HepG2 (cell line): ENCODE data around the gene SART1. TPM values are rescaled to one million over a fixed set of nuclear protein-coding genes. Genes with fewer than 3 reads are reported as not detected.
A peak's percentile ranks its signal among the peaks of the same experiment; 100 is the strongest.

Experiments used
- DRAP1 ChIP-seq: IDR thresholded peaks from 2 replicates; pipeline ENCODE4 v1.6.1; 2016; ENCODE audit warnings: missing genetic modification reagents, missing compliant biosample characterization
- FOXA1 ChIP-seq, 2 experiments: fragments of 450-650 bp in 1 of 2; sonication (generic) in 1 of 2; formaldehyde crosslinking in 1 of 2; IDR thresholded peaks; 2 replicates each; pipeline versions ENCODE4 v1.4.0 to v1.6.1; 2016 to 2020; ENCODE audit warnings: missing genetic modification reagents in 1 of 2
- GATAD1 ChIP-seq: IDR thresholded peaks from 2 replicates; pipeline ENCODE4 v1.6.1; 2016; ENCODE audit warnings: missing genetic modification reagents, missing compliant biosample characterization
- HCFC1 ChIP-seq: fragments of 150-350 bp; IDR thresholded peaks from 2 replicates; pipeline ENCODE4 v1.6.1; 2014; ENCODE audit warnings: low read depth, low read length
- ISX ChIP-seq: sonication (generic); formaldehyde crosslinking; conservative IDR thresholded peaks from 2 replicates; pipeline ENCODE4 v1.5.0; 2020; ENCODE audit warnings: missing genetic modification reagents
- KDM5A ChIP-seq: fragments of 200-600 bp; sonication (generic); IDR thresholded peaks from 2 replicates; pipeline ENCODE4 v1.7.0; 2018; ENCODE audit warnings: antibody characterized with exemption, mild to moderate bottlenecking, low read length, borderline replicate concordance
- KLF11 ChIP-seq: IDR thresholded peaks from 2 replicates; pipeline ENCODE4 v1.6.1; 2016; ENCODE audit warnings: missing compliant biosample characterization
- MTA1 ChIP-seq: sonication (generic); formaldehyde crosslinking; IDR thresholded peaks from 2 replicates; pipeline ENCODE4 v1.4.0; 2020; ENCODE audit warnings: missing genetic modification reagents, mild to moderate bottlenecking, borderline replicate concordance
- RELA ChIP-seq: sonication (generic); formaldehyde crosslinking; IDR thresholded peaks from 2 replicates; pipeline ENCODE4 v1.4.0; 2020; ENCODE audit warnings: missing genetic modification reagents
- RFX3 ChIP-seq: IDR thresholded peaks from 2 replicates; pipeline ENCODE4 v1.6.1; 2016; ENCODE audit warnings: missing biosample characterization, missing genetic modification reagents
- TCF7L2 ChIP-seq: IDR thresholded peaks from 2 replicates; pipeline ENCODE4 v1.6.1; 2011; ENCODE audit warnings: mild to moderate bottlenecking, low read depth, low read length, moderate library complexity
- ZBTB3 ChIP-seq: sonication (generic); formaldehyde crosslinking; IDR thresholded peaks from 2 replicates; pipeline ENCODE4 v1.4.0; 2020; ENCODE audit warnings: low read depth, mild to moderate bottlenecking, moderate library complexity, missing genetic modification reagents, borderline replicate concordance
- ZC3H13 ChIP-seq: sonication (generic); formaldehyde crosslinking; IDR thresholded peaks from 2 replicates; pipeline ENCODE4 v1.8.1; 2023; ENCODE audit warnings: mild to moderate bottlenecking, missing genetic modification reagents, moderate library complexity
- ZNF138 ChIP-seq: sonication (generic); formaldehyde crosslinking; IDR thresholded peaks from 2 replicates; pipeline ENCODE4 v1.5.0; 2020; ENCODE audit warnings: mild to moderate bottlenecking, low read depth, missing genetic modification reagents
- ZNF180 ChIP-seq: sonication (generic); formaldehyde crosslinking; IDR thresholded peaks from 2 replicates; pipeline ENCODE4 v1.4.0; 2020; ENCODE audit warnings: low read depth, missing genetic modification reagents, borderline replicate concordance
- ZNF205 ChIP-seq: IDR thresholded peaks from 2 replicates; pipeline ENCODE4 v1.6.1; 2018; ENCODE audit warnings: missing biosample characterization, missing genetic modification reagents
- ZNF777 ChIP-seq: sonication (generic); formaldehyde crosslinking; IDR thresholded peaks from 2 replicates; pipeline ENCODE4 v1.4.0; 2020; ENCODE audit warnings: missing genetic modification reagents
- ZNF792 ChIP-seq: IDR thresholded peaks from 2 replicates; pipeline ENCODE4 v1.6.1; 2016
- ZNF816 ChIP-seq: sonication (generic); formaldehyde crosslinking; IDR thresholded peaks from 2 replicates; pipeline ENCODE4 v1.8.0; 2022; ENCODE audit warnings: missing genetic modification reagents, mild to moderate bottlenecking, borderline replicate concordance
- polyA plus RNA-seq, 8 experiments: library from polyadenylated mRNA; depleted of rRNA in 3 of 8; stranded (reverse) in 7 of 8; unstranded in 1 of 8; fragments of >200 nt; fragmentation: Illumina TruSeq in 4 of 8; extraction: Trizol in 4 of 8; gene quantifications; 2 replicates each; pipeline versions ENCODE4 v1.2.1 to v1.2.3, GENCODE V29; 2011 to 2016; ENCODE audit warnings: low read depth in 4 of 8, missing spikeins in 1 of 8, mixed read lengths in 1 of 8; ENCODE audit not compliant: insufficient read depth in 1 of 8
- total RNA-seq, 5 experiments: library from RNA; depleted of rRNA; stranded (reverse); fragments of >200 nt; fragmentation: Illumina TruSeq; extraction: Trizol; gene quantifications; 2 replicates each; pipeline ENCODE4 v1.2.3, GENCODE V29; 2016; ENCODE audit warnings: low read depth in 1 of 5
- TF ChIP-seq, protein P1 (sequence below): sonication (generic); formaldehyde crosslinking; IDR thresholded peaks from 2 replicates; pipeline ENCODE4 v1.4.0; 2020; ENCODE audit warnings: missing genetic modification reagents, low read depth, mild to moderate bottlenecking, borderline replicate concordance
- TF ChIP-seq, protein P2 (sequence below), 2 experiments: sonication (generic) in 1 of 2; formaldehyde crosslinking in 1 of 2; IDR thresholded peaks; 2 replicates each; pipeline versions ENCODE4 v1.5.1 to v1.6.1; 2011 to 2020; ENCODE audit warnings: borderline replicate concordance in 1 of 2, low read depth in 1 of 2, low read length in 1 of 2, mild to moderate bottlenecking in 1 of 2, missing genetic modification reagents in 1 of 2, moderate library complexity in 1 of 2
- TF ChIP-seq, protein P3 (sequence below): sonication (generic); formaldehyde crosslinking; IDR thresholded peaks from 2 replicates; pipeline ENCODE4 v1.4.0; 2020; ENCODE audit warnings: missing genetic modification reagents

Gene SART1
- total and polyA plus RNA-seq, 2 of the 13 experiments (the other 11 are each of a cell fraction or from before 2014, with no cell fraction given) = 11.3 to 22.5 TPM

- TF ChIP-seq TCF7L2 = no peak
- no peak; the same call in 1 of the 2 replicates for TF ChIP-seq DRAP1
- TF ChIP-seq HCFC1 = peak; percentile 78
- TF ChIP-seq, protein P1, sequence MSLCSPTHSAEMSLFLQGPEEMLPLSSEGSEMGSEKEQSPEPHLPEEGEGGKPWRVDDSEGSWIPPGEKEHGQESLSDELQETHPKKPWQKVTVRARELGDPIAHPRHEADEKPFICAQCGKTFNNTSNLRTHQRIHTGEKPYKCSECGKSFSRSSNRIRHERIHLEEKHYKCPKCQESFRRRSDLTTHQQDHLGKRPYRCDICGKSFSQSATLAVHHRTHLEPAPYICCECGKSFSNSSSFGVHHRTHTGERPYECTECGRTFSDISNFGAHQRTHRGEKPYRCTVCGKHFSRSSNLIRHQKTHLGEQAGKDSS (CRISPR knock-in tag) = peak; percentile 98
- no peak for TF ChIP-seq RFX3 (CRISPR knock-in tag)
- TF ChIP-seq, protein P2, sequence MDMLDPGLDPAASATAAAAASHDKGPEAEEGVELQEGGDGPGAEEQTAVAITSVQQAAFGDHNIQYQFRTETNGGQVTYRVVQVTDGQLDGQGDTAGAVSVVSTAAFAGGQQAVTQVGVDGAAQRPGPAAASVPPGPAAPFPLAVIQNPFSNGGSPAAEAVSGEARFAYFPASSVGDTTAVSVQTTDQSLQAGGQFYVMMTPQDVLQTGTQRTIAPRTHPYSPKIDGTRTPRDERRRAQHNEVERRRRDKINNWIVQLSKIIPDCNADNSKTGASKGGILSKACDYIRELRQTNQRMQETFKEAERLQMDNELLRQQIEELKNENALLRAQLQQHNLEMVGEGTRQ (IDR thresholded peaks at IDR 0.05; ENCODE audit: low read depth, low read length) = no peak
- TF ChIP-seq, protein P2 (CRISPR knock-in tag; IDR thresholded peaks at IDR 0.05; ENCODE audit: borderline replicate concordance) = no peak
- TF ChIP-seq KLF11 (CRISPR knock-in tag) = peak; percentile 89; the same call in 1 of the 2 replicates
- no peak for TF ChIP-seq ZC3H13
- TF ChIP-seq ZNF816 = no peak; the same call in 1 of the 2 replicates
- TF ChIP-seq ZNF777 = peak; percentile 97
- peak; percentile 94 for TF ChIP-seq MTA1
- TF ChIP-seq ZBTB3 (CRISPR knock-in tag) = peak; percentile 71
- peak; percentile 27; the same call in 1 of the 2 replicates for TF ChIP-seq ZNF138 (CRISPR knock-in tag)
- peak; percentile 99 for TF ChIP-seq KDM5A
- no peak; the same call in 1 of the 2 replicates for TF ChIP-seq ZNF180
- TF ChIP-seq FOXA1 (IDR thresholded peaks at IDR 0.05) = no peak
- TF ChIP-seq FOXA1 (CRISPR knock-in tag; IDR thresholded peaks at IDR 0.05) = 0 out of 2 replicates have a peak, but pooled peaks have one; percentile 19
- TF ChIP-seq ZNF205 (CRISPR knock-in tag) = peak; percentile 89
- TF ChIP-seq ZNF792 (CRISPR knock-in tag) = peak; percentile 81; the same call in 1 of the 2 replicates
- no peak for TF ChIP-seq ISX
- TF ChIP-seq GATAD1 (CRISPR knock-in tag) = peak; percentile 100
- TF ChIP-seq, protein P3, sequence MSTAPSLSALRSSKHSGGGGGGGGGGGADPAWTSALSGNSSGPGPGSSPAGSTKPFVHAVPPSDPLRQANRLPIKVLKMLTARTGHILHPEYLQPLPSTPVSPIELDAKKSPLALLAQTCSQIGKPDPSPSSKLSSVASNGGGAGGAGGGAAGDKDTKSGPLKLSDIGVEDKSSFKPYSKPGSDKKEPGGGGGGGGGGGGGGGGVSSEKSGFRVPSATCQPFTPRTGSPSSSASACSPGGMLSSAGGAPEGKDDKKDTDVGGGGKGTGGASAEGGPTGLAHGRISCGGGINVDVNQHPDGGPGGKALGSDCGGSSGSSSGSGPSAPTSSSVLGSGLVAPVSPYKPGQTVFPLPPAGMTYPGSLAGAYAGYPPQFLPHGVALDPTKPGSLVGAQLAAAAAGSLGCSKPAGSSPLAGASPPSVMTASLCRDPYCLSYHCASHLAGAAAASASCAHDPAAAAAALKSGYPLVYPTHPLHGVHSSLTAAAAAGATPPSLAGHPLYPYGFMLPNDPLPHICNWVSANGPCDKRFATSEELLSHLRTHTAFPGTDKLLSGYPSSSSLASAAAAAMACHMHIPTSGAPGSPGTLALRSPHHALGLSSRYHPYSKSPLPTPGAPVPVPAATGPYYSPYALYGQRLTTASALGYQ (CRISPR knock-in tag) = peak; percentile 69
- TF ChIP-seq RELA (CRISPR knock-in tag) = no peak
These were observed 40.6 kb downstream of the SART1 start, which contains the start of the genes BANF1 and EIF1AD (continued) for GRCh38 chr11:66001942-66002647.
